ENCODE data around the gene NOTO.
"Not testable (repeated sequence)": the region's sequence is repeated elsewhere in the genome, so short reads cannot be mapped to it uniquely, and the experiment has no call there.

NOTO gene

DNA sequence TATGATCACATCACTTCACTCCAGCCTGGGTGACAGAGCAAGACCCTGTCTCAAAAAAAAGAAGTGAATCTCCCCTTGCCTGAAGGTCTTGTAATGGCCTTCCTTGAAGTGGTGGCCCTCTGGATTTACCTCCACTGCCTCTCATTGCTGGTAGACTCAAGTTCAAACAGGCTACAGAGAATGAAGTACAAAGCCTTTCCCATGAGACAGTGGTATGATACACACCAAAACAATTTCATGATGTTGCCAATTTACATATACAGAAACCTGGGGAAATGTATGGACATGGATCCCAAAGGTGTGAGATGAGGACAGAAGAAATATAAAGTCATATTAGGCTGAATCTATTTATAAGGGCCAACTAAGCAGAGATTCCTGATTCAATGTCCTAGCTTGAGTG, 4.8 kb upstream of the NOTO start:
- no peak for DNase-seq (ENCODE audit: low read depth in 1 of 2, low spot score in 1 of 2)

DNA sequence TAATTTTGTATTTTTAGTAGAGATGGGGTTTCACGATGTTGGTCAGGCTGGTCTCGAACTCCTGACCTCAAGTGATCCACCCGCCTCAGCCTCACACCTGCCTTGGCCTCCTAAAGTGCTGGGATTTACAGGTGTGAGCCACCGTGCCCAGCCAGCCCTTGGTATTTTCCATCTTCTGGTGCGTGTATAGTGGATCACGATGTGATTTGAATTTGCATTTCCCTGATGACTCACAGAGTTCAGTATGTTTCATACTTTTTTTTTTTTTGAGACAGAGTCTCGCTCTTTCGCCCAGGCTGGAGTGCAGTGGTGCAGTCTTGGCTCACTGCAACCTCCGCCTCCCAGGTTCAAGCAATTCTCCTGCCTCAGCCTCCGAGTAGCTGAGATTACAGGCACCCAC, 2.1 kb upstream of the NOTO start:
- not testable (repeated sequence) for DNase-seq (ENCODE audit: low read depth in 1 of 2, low spot score in 1 of 2)

DNA sequence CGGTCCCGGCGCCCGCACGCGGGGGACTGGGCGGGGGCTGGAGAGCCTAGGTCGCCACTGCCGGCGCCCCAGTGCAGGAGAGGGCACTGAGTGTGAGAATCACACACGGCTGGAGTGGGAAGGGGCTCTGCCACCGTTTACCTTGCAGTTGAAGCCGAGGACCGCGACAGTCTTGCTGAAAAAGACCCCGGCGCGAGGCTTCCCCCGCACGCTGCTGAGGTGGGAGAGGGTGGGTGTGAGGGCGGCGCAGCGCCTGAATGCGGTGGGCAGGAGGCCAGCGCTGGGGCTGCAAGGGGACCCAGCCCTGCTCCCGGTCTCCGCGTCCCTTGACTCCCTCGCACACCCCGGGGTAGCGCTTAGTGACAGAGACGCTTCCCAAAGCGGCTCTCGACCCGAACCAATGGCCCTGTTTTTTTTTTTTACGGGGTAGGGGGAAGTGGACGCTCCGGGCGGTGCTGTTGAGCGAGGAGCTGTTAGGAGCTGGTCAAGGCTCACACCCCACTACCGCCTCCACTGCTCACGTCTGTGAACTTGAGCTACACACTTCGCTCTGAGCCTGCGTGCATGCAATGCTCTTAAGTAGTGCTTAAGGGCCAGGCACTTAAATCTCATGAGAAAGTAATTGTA, 794 bp downstream of the NOTO start:
- DNase-seq (ENCODE audit: low read depth in 1 of 2, low spot score in 1 of 2): no peak

DNA sequence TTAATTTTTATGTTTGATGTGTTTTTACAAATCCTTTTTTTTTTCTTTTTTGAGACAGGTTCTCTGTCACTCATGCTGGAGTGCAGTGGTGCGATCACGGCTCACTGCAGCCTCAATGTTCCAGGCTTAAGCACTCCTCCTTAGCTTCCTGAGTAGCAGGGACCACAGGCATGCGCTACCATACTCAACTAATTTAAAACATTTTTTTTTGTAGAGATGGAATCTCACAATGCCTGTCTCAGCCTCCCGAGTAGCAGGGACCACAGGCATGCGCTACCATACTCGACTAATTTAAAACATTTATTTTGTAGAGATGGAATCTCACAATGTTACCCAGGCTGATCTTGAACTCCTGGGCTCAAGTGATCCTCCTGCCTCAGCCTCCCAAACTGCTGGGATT, 3.2 kb downstream of the NOTO start:
- DNase-seq (ENCODE audit: low read depth in 1 of 2, low spot score in 1 of 2): no peak

DNA sequence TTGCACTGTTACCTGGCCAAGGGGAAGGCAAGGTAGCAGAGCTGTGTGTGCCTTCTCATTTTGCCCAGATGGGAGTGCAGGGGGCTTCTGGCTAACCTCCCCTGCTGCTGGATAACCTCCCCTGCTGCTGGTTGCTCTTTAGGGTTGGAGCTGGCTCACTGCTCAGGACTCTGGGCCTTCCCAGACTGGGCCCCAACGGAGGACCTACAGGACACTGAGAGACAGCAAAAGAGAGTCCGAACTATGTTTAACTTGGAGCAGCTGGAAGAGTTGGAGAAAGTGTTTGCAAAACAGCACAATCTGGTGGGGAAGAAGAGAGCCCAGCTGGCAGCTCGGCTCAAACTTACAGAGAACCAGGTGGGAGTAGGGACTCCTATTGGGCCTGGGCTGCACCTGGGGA, 5.9 kb downstream of the NOTO start:
- DNase-seq (ENCODE audit: low read depth in 1 of 2, low spot score in 1 of 2): no peak

DNA sequence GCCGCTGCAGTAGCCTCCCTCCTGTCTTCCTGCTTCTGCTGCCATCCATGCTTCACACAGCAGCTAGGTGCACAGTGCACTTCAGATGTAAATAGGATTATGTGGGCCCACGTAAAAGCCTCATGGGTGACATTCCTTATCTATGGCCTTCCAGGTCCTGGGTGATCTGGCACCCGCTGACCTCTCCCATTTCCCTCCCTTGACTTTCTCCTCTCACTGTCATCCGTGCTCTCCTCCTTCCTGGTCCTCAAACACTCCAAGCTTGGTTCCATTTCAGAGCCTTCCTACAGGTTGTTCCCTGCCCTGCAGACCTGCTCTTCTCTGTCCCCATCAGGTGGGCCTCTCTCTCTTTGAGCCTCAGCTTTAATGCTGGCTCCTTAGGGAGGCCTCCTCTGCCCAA, 7.6 kb downstream of the NOTO start:
- DNase-seq (ENCODE audit: low read depth in 1 of 2, low spot score in 1 of 2): no peak

DNA sequence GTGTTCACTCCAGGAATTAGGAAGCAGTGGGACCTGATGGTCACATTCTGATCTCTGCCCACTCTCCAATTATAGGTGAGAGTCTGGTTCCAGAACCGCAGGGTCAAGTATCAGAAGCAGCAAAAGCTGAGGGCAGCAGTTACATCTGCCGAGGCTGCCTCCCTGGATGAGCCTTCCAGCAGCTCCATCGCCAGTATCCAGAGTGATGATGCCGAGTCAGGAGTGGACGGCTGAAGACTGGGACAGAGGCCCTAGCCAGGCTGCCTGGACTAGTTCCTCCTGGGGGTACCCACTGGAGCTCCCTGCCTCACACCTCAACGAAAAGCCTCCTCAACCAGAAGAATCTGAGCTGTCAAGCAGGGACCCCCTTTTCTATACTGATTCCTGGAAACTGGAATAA, 8.3 kb downstream of the NOTO start:
- DNase-seq (ENCODE audit: low read depth in 1 of 2, low spot score in 1 of 2): no peak

DNA sequence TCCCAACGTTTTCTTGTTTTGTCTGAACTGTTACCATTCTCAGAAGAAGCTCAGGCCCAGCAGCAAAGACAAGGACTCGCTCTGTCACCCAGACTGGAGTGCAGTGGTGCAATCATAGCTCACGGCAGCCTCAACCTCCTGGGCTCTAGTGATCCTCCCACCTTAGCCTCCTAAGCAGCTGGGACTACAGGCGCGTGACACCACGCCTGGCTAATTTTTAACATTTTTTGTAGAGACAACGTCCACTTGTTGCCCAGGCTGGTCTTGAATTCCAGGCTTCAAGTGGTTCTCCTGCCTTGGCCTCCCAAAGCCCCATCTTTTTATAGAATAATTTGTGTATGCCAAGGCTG, 9.7 kb downstream of the NOTO start:
- DNase-seq (ENCODE audit: low read depth in 1 of 2, low spot score in 1 of 2): no peak

DNA sequence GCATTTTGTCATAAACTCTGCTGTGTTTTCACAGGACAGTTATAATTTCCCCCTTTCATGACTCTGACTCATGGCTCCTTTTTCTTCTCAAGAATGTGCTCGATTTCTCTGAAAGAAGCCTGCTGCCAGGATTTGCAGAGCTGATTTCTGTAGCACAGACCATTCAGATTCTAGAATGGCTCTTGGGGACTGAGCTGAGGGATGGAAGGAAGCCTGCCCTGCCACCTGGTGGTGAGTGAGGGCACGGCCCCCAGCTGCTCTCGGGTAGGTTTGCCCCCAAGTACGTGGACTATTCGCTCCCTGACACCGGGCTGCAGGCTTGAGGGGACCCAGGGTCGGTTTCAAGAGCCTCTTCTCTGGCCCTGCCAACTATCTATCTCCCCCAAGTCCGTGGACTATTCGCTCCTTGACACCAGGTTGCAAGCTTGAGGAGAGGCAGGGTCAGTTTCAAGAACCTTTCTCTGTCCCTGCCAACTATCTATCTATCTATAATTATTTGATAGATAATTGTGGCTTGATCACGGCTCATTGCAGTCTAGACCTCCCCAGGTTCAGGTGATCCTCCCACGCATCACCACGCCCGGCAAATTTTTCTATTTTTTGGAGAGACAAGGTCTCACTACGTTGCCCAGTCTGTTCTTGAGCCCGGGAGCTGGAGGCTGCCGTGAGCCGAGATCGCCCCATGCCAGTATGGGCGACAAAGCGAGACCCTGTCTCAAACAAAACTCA, 10.2 kb downstream of the NOTO start:
- peak; percentile 50 to 58 for DNase-seq (ENCODE audit: low read depth in 1 of 2, low spot score in 1 of 2)

DNA sequence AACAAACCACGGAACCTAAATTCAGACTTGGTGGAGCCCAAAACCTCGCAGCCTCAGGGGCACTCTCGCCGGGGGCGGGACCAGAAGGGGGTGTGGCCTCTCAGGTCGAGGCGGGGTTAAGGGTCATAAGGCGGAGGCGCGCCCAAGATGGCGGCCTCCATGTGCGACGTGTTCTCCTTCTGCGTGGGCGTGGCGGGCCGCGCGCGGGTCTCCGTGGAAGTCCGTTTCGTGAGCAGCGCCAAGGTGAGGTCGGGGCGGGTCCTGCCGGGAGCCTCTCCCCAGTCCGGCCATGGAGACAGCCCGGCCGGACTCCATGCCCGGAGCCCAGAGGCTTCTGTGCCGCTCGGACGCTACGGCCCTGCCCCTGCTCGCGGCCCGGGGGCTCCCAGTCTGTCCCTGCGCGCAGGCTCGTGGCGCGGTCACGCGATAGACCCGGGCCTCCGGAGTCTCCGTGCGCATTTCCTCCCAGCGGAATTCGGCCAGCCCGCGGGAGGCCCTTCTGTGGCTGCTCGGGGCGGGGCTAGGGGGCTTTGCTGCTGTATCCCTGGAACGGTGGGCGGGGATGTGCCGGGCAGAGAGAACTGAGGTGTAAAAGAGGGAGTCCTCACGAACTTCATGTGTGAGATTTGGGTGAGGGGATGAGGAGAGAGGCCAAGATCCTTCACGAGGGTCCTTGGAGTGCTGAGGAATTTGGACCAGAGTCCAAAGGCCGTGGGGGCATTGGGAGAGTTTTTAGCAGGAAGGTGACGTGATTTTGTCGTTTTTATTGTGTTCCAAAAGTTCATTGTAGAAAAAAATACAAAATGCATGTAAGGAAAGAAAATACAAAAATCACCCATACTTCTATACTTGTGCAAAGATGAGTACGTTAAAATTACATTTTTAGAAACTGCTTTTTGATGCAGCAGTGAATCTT, 12.0 kb downstream of the NOTO start, which contains the start of gene SMYD5:
Gene SMYD5, plus strand, starts transcription at position 126 of the 916 bp plus-strand sequence. Its CDS starts 22 bp downstream, at position 148.
- DNase-seq (ENCODE audit: low read depth in 1 of 2, low spot score in 1 of 2): peak; percentile 84 to 86

DNA sequence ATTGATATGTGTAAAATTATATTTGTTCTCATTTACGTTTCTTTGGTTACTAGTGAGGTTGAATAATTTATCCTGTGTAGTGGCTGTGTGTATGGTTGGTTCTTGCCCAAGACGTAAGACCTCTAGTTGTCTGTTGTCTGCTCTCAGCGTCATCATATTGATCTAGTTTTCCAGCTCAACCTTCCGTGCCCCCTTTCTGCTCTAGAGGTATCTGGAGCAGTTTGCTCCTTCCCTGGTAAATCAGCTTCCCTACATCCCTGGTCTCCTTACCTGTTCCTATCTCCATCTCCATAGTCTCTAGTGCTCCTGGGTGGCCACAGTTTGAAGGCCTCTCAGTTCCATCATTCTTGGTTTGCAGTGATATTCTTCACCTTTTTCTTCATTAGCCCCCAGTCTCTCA, 12.9 kb downstream of the NOTO start:
- no peak for DNase-seq (ENCODE audit: low read depth in 1 of 2, low spot score in 1 of 2)

DNA sequence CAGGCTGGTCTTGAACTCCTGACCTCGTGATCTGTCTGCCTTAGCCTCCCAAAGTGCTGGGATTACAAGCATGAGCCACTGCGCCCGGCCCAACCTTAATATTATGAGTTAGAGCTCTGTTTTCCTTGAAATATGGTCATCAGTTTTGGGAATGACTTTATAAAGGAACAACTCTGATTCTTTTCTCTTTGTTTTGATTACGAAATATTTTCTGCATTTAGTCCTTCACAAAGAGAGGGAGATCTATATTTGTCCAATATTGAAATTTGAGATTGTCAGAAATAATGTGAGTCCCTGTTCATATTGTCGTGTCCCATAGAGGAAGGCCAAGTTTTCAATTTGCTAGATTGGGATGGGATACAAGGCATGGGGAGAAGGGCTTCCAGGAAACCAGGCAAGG, 14.8 kb downstream of the NOTO start:
- no peak for DNase-seq (ENCODE audit: low read depth in 1 of 2, low spot score in 1 of 2)

DNA sequence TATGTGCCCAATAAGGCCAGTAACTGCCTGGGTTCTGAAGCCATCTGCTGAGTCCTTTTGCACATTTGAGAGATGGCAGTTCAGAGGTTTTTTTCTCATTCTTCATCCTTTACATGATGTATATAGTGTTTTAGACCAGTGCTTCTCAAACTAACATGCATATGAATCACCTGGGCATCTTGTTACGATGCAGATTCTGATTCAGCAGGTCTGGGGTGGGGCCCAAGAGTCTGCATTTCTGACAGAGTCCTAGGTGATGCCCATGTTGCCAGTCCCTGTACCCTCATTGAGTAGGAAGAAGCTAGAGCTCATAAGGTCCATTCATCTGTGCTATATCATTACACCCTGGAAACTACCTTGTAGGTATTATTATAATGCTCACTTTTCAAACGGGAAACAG, 15.5 kb downstream of the NOTO start:
- no peak for DNase-seq (ENCODE audit: low read depth in 1 of 2, low spot score in 1 of 2)

DNA sequence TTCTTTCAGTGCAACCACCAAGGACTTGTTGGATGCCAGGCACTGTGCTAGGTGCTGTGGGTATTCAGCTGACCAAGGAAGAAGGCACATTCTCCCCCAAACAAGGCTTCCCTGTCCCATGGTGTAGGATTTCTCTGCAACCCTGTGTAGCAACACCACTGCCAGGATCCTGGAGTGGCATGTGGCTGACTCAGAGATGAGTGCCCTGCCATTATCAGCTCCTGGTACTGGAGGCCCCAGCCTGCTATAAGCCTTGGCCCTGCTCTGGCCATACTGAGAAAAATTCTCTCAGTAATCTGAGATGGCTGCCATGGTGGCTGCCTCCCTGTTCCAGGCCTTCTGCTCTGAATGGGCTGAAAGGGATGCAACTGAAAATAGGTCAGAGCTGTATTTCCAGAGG, 15.9 kb downstream of the NOTO start:
- no peak for DNase-seq (ENCODE audit: low read depth in 1 of 2, low spot score in 1 of 2)

DNA sequence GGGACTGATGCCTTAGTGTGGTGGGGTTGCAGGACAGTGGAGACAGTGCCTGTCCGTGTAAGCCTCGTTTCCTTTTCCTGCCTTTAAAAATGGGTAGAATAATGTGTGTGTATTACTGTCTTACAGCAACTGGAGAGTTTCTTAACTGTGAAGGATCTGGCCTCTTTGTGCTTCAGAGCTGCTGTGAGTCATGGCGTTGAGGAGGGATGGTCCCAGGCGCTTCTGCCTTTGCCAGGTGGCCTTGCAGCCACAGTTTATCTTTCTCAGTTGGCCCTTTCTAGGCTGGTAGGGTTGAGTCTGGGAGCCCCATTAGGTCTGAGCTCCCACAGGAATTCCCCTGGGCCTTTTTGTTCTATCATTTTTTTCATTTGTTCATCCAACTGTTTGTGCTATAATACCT, 21.4 kb downstream of the NOTO start:
- no peak for DNase-seq (ENCODE audit: low read depth in 1 of 2, low spot score in 1 of 2)

DNA sequence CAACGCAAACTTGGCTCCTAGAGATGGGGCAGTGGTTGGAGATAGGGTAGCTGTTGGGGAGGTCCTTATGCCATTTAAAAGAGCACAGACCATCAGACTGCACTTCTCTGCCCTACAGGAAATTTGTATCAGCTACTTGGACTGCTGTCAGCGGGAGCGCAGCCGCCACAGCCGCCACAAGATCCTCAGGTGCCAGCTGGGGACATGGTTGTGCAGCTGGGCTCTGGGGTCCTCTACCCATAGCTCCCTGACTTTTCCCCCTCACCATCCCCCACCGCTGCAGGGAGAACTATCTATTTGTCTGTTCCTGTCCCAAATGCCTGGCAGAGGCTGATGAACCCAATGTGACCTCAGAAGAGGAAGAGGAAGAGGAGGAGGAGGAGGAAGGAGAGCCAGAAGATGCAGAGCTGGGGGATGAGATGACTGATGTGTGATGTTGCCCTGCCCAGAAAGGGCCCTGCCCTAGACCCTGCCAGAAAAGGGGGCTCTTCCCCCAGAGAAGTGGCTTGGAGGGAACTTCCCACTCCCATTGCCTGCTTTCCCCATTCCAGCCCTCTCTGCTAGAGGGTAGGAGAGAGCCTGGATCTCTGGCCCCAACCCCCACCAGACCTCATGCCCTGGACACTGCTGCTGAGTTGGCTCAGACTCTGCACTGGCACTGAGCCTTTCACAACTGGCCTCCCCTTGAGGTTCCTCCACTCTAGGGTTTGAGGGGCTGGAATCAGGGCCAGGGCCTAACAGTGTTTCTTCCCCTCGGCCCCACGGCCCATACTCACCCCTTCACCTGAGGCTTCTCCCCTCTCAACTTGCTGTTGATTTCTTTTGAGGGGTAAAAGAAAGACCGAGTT, 23.4 kb downstream of the NOTO start:
- DNase-seq (ENCODE audit: low read depth in 1 of 2, low spot score in 1 of 2): no peak

DNA sequence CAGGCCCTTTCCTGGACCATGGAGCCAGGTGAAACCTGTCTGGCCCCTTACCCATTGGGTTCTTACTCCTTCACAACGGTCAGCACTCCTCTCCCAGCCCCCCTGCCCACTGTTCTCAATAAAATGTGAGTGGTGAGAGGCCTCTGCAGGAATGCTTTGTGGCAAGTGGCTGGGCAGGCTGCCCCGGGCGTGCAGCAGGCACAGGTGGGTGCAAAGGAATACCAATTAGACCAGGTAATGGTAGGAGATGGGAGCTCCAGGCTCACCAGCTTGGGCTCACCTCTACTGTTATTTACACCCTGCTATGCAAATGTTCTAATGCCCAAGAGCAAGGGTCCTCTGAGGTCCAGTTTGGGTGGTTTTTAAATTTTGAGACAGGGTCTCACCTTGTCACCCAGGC, 24.7 kb downstream of the NOTO start:
- no peak for DNase-seq (ENCODE audit: low read depth in 1 of 2, low spot score in 1 of 2)

DNA sequence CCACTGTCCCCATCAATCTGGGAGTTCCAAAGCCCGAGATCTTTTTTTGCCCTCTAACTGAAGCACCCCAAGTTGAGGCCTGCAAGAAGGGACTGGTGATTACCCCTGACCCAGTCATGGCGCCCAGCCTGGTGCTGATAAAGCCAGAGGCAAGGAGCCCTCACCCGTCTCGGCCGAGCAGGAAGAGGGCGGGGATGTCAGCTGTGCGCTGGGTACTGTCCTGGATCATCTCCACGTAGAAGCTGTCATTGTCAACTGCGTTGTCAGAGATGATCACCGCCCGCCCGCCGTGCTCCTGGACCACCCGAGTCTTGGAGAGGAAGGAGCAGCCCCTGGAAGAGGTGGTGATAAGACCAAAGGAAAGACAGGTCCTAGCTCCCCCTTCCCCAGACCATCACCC, 26.3 kb downstream of the NOTO start:
- no peak for DNase-seq (ENCODE audit: low read depth in 1 of 2, low spot score in 1 of 2)

DNA sequence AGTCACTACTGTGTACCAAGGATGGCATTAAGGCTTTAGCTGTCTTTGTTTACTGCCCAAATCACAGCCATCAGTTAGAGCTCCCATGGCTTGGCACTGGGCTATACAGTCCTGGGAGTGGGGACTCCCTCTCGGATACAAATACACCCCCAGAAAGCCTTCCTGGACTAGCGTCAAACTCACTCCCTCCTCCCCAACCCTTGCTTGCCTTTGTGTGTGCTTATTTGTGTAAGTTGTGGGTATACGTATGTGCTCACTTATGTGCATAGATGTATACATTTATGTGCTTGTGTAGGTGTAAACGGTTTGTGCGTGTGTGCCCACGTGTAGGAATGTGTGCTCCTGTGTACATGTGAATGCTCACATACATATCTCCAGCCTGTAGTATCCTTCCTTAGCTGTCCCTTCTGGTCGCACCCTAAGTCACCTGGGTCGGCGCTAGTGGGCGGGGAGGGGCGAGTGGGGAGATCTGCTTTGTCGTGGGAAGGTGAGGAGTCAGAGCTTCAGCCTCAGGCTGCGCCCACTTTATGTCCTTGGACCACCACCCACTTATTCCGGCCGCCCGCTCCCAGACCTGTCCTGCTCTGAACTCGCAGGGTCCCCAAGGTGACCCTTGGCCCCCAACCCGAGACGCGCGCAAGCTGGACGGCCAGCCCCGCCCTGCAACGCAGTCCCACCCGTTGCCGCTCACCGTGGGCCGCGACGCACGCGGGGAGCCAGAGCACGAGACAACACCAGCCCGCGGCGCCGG, 30.2 kb downstream of the NOTO start:
- DNase-seq (ENCODE audit: low read depth in 1 of 2, low spot score in 1 of 2): no peak

DNA sequence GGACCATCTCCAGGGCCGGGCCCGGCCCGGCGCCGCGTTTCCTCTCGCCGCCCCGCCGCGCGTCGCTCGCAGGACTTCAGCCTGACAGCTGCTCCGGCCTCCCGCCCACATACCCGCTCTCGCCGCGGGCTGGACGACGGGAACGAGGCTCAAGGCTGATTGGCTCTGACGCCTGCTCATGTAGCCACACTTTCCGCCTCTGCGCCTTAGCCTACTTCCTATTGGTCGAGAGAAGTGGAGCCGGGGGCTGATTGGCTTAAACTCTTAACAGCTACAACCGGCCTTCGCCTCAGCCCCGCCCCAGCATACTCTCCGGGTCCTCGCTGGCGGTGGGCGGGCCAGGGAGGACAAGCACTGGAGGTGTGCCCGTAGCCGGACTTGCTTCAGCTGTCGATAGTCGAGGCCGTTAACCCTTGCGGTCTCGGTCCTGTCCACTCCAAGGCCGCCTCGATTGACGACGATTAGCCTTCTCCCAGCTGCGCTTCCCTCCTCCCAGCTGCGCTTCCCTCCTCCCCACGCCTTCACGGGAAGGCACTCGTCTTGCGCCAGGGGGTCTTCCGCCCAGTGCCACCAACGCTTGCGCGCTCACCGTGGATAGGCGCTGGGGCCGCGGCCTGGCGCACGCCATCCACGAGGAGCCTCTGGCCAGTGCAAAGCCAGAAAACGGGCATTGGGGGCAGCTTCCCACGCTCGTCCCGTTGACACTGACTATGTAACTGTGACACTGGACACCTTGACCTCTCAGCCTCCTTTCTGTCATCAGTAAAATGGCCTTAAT, 31.0 kb downstream of the NOTO start, which contains the start of gene PRADC1:
Gene PRADC1, minus strand, starts transcription at position 86 of the 778 bp plus-strand sequence. Its CDS starts 79 bp downstream, at position 7.
- peak; percentile 81 to 89 for DNase-seq (ENCODE audit: low read depth in 1 of 2, low spot score in 1 of 2)

Data from activated T-helper 1 cell treated with anti-CD3 and anti-CD28 coated beads, Interleukin-2, amount 50 U/mL, for 16 hours (primary cell).